Left lung (tissue), 10 donors: Measurements from ENCODE around the gene CNTLN. TPM values are rescaled to one million over a fixed set of nuclear protein-coding genes. Genes with fewer than 3 reads are reported as not detected.

ENCODE experiments used
- ATAC-seq: fragments of 200-7000 bp; cut with Tn5 transposase; one replicate; pipeline ENCODE4 v1.9.1; 2020; ENCODE audit warnings: moderate library complexity
- DNase-seq, 4 donors: peaks; one replicate each; pipeline ENCODE4 v3.0.0-alpha.2; 2013 to 2020
- H3K27ac ChIP-seq, 2 donors: fragments of 200-600 bp; sonication (generic) in 1 of 2; one replicate each; pipeline versions ENCODE4 v1.5.0 to v1.8.0; 2020 to 2021
- H3K27me3 ChIP-seq, 2 donors: fragments of 200-600 bp; sonication (generic) in 1 of 2; one replicate each; pipeline versions ENCODE4 v1.5.0 to v1.8.0; 2020 to 2021
- H3K36me3 ChIP-seq, 2 donors: fragments of 200-600 bp; sonication (generic) in 1 of 2; one replicate each; pipeline versions ENCODE4 v1.5.0 to v1.8.0; 2020 to 2021
- H3K4me1 ChIP-seq, 2 donors: fragments of 200-600 bp; one replicate each; pipeline ENCODE4 v1.8.0; 2021
- H3K4me3 ChIP-seq, 2 donors: fragments of 200-600 bp; sonication (generic) in 1 of 2; one replicate each; pipeline versions ENCODE4 v1.5.0 to v1.8.0; 2020 to 2021; ENCODE audit warnings: mild to moderate bottlenecking in 1 of 2
- H3K9me3 ChIP-seq, 2 donors: fragments of 200-600 bp; sonication (generic) in 1 of 2; one replicate each; pipeline versions ENCODE4 v1.5.0 to v1.8.0; 2020 to 2021
- CTCF ChIP-seq, 2 donors: fragments of 200-600 bp; sonication (generic) in 1 of 2; IDR thresholded peaks; one replicate each; pipeline versions ENCODE4 v1.5.0 to v1.8.0; 2021; ENCODE audit warnings: antibody characterized with exemption in 2 of 2
- intact Hi-C, 2 donors: fragments of 100-400 bp; cut with DNase I; formaldehyde crosslinking; loops; one replicate each; pipeline versions ENCODE4 v1.11.2 to v1.14.2; 2022
- polyA plus RNA-seq, 6 donors: library from polyadenylated mRNA; unstranded; fragments of 120-200 nt; gene quantifications; one replicate each; pipeline ENCODE4 v1.2.1, GENCODE V29; 2013; ENCODE audit not compliant: insufficient read length in 6 of 6
- total RNA-seq, 2 donors: library from RNA; stranded (reverse); fragmentation: NEBNext Ultra II Directional; extraction: Animal tissue kit (Norgen Biotek cat#: 25700); gene quantifications; one replicate each; pipeline ENCODE4 v1.2.1, GENCODE V29; 2021
- donor health status: DM: no; HTN: yes; CAD: no.
- donor health status: DM: no; HTN: no; CAD: no.

CNTLN gene
- total and polyA plus RNA-seq, 8 donors = 5.2 to 25.2 (median 18.5) TPM

GRCh38 chr9:17315341-17315740, 180.5 kb downstream of the CNTLN start:
- no peaks in the 10 kb centered on the region for H3K27me3 ChIP-seq
- DNase-seq = no peak

GRCh38 chr9:17318821-17319320, 184.0 kb downstream of the CNTLN start:
- H3K27me3 ChIP-seq = no peaks in the 10 kb centered on the region
- TF ChIP-seq CTCF (IDR thresholded peaks at IDR 0.05) = no peak
- DNase-seq (no peak), ATAC-seq (no peak)
- no peaks in the 10 kb centered on the region for H3K36me3 ChIP-seq
- no peak overlapping the region for H3K4me3 ChIP-seq
- H3K4me1 ChIP-seq = no peaks in the 10 kb centered on the region
- H3K9me3 ChIP-seq = no peaks in the 10 kb centered on the region
- intact Hi-C loops = no loop called here
- no peak overlapping the region for H3K27ac ChIP-seq

More at GRCh38 chr9:17315341-17315740, 180.5 kb downstream of the CNTLN start:
- no peak overlapping the region for H3K27ac ChIP-seq
- no peak for ATAC-seq
- H3K36me3 ChIP-seq = no peaks in the 10 kb centered on the region
- intact Hi-C loops = no loop called here
- H3K4me1 ChIP-seq = no peaks in the 10 kb centered on the region
- peaks cover 0 to 3% of the 10 kb centered on the region in 2 donors for H3K9me3 ChIP-seq
- TF ChIP-seq CTCF (IDR thresholded peaks at IDR 0.05) = no peak
- H3K4me3 ChIP-seq = no peak overlapping the region

GRCh38 chr9:17319864-17320263, 185.0 kb downstream of the CNTLN start:
- DNase-seq (no peak), ATAC-seq (no peak)
- intact Hi-C loops = no loop called here
- H3K9me3 ChIP-seq = no peaks in the 10 kb centered on the region
- TF ChIP-seq CTCF (IDR thresholded peaks at IDR 0.05) = no peak
- no peaks in the 10 kb centered on the region for H3K4me1 ChIP-seq
- H3K4me3 ChIP-seq = no peak overlapping the region
- no peaks in the 10 kb centered on the region for H3K27me3 ChIP-seq
- no peaks in the 10 kb centered on the region for H3K36me3 ChIP-seq
- no peak overlapping the region for H3K27ac ChIP-seq

GRCh38 chr9:17322882-17323864, 188.3 kb downstream of the CNTLN start:
- Histone ChIP-seq H3K4me1 (no peaks in the 10 kb centered on the region), H3K36me3 (no peaks in the 10 kb centered on the region), H3K9me3 (no peaks in the 10 kb centered on the region), H3K27me3 (no peaks in the 10 kb centered on the region), H3K4me3 (no peak overlapping the region), H3K27ac (no peak overlapping the region)
- no peak for ATAC-seq
- no peak for DNase-seq
- intact Hi-C loops = no loop called here
- no peak for TF ChIP-seq CTCF (IDR thresholded peaks at IDR 0.05)

- Histone ChIP-seq H3K4me3 (no peak overlapping the region), H3K27ac (no peak overlapping the region), H3K27me3 (no peaks in the 10 kb centered on the region), H3K4me1 (no peaks in the 10 kb centered on the region), H3K36me3 (no peaks in the 10 kb centered on the region), H3K9me3 (no peaks in the 10 kb centered on the region)
- intact Hi-C loops = no loop called here
- DNase-seq = peak in 2 of 4 donors; percentile 30 to 54
- no peak for TF ChIP-seq CTCF (IDR thresholded peaks at IDR 0.05)
- no peak for ATAC-seq
These were observed 193.5 kb downstream of the CNTLN start for GRCh38 chr9:17328331-17328730.
